ENCODE data around the gene KRT3.

- TF ChIP-seq, protein P1, sequence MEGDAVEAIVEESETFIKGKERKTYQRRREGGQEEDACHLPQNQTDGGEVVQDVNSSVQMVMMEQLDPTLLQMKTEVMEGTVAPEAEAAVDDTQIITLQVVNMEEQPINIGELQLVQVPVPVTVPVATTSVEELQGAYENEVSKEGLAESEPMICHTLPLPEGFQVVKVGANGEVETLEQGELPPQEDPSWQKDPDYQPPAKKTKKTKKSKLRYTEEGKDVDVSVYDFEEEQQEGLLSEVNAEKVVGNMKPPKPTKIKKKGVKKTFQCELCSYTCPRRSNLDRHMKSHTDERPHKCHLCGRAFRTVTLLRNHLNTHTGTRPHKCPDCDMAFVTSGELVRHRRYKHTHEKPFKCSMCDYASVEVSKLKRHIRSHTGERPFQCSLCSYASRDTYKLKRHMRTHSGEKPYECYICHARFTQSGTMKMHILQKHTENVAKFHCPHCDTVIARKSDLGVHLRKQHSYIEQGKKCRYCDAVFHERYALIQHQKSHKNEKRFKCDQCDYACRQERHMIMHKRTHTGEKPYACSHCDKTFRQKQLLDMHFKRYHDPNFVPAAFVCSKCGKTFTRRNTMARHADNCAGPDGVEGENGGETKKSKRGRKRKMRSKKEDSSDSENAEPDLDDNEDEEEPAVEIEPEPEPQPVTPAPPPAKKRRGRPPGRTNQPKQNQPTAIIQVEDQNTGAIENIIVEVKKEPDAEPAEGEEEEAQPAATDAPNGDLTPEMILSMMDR (IDR thresholded peaks at IDR 0.05; ENCODE audit: low read length): no peak
- TF ChIP-seq EZH2phosphoT487 (IDR thresholded peaks at IDR 0.05; ENCODE audit: low read length): no peak
- no peak for TF ChIP-seq EZH2 (optimal IDR thresholded peaks at IDR 0.05; ENCODE audit: low read depth, low read length)
Observed at GRCh38 chr12:52791271-52792184, 4.4 kb downstream of the KRT3 start.

Data from MM.1S (cell line).